ENCODE measurements around the gene PLEKHM3.

DNA sequence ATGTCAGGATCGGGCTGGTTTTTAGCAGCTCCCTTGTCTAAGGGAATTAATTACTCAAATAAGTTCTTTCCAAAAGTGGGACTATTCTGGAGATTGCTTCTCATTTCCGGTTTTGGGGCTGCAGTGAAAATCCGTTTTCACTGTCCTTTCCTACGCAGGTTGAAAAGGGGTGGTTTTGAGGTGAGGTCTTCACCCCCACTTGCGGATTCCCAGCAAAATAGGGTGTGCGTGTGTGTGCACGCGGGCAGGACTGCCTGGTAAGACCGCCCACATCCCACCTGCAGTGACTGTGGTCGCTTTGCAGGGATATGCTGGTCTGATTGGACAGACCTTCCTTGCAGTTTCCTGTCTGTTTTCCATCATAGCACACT lies 472 bp upstream of the PLEKHM3 start:
- TF ChIP-seq EZH2phosphoT487 (IDR thresholded peaks at IDR 0.05; ENCODE audit: low read depth) = no peak
- TF ChIP-seq, protein P1, sequence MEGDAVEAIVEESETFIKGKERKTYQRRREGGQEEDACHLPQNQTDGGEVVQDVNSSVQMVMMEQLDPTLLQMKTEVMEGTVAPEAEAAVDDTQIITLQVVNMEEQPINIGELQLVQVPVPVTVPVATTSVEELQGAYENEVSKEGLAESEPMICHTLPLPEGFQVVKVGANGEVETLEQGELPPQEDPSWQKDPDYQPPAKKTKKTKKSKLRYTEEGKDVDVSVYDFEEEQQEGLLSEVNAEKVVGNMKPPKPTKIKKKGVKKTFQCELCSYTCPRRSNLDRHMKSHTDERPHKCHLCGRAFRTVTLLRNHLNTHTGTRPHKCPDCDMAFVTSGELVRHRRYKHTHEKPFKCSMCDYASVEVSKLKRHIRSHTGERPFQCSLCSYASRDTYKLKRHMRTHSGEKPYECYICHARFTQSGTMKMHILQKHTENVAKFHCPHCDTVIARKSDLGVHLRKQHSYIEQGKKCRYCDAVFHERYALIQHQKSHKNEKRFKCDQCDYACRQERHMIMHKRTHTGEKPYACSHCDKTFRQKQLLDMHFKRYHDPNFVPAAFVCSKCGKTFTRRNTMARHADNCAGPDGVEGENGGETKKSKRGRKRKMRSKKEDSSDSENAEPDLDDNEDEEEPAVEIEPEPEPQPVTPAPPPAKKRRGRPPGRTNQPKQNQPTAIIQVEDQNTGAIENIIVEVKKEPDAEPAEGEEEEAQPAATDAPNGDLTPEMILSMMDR (IDR thresholded peaks at IDR 0.05; ENCODE audit: low read depth, low read length) = no peak

Data from OCI-LY3 (cell line).